ENCODE measurements around the gene EXOC1. TPM values are rescaled to one million over a fixed set of nuclear protein-coding genes. Genes with fewer than 3 reads are reported as not detected.
"Not testable (repeated sequence)": the region's sequence is repeated elsewhere in the genome, so short reads cannot be mapped to it uniquely, and the experiment has no call there.

Gene EXOC1
- total RNA-seq, result 75.8 TPM

DNA sequence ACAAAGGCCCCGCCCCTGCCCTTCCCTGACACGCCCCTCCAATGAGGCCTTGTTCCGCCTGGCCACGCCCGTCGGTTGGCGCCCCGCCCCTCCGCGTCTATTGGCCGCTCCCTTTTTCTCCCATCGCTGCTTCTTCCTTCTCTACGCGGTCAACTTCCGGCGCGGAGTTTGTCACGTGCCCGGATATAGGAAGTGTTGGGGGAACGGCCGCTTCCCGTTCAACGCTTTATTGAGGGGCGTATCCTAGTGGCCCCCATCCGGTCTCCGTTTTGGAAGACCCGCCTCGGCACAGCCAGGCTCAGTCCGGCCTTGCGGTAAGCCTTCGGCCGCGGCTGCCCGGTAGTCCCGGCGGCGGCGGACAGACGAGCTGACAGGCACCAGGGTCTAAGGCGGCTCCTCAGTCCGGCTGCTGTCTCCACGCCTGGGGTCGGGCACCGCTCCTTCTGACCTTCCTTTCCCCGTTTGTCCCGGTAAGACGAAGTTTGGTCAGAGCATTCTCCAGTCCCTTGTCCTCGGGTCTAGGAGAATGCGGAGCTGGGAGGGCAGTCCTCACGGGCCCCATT is at the start of gene EXOC1:
TSS of gene EXOC1 (plus strand) at position 165 of the 563 bp plus-strand sequence. CDS start 4,676 bp downstream, outside the sequence.
- FAIRE-seq (peak; percentile 88), DNase-seq (ENCODE audit: low spot score in 2 of 2) (peak; percentile 73 to 91)

DNA sequence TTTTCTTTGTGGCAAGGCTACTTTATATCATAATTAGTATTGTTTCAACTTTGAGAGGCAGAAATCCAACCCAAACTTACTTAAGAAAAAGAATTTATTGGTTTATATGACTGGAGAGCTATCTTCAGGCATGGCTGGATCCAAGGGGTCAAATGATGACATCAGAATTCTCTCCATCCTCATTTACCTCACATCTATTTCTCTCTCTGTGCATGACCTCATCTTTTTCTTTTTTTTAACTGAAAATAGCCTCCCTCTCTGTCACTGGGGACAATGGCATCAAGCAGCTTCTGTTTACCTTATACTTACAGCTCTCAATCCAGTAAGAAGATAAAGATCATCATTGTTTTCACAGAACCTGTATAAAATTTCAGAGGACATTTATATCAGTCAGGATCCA is 45.9 kb upstream of the EXOC1 start:
- no peak for FAIRE-seq
- no peak for DNase-seq (ENCODE audit: low spot score in 2 of 2)

GRCh38 chr4:55808186-55808585 is 45.3 kb upstream of the EXOC1 start:
- no peak for FAIRE-seq
- no peak for DNase-seq (ENCODE audit: low spot score in 2 of 2)

GRCh38 chr4:55808632-55809031 is 44.8 kb upstream of the EXOC1 start:
- DNase-seq (ENCODE audit: low spot score in 2 of 2) (no peak), FAIRE-seq (no peak)

- DNase-seq (ENCODE audit: low spot score in 2 of 2), result no peak
- FAIRE-seq, result no peak
Measured at GRCh38 chr4:55817691-55818090, 35.8 kb upstream of the EXOC1 start.

DNA sequence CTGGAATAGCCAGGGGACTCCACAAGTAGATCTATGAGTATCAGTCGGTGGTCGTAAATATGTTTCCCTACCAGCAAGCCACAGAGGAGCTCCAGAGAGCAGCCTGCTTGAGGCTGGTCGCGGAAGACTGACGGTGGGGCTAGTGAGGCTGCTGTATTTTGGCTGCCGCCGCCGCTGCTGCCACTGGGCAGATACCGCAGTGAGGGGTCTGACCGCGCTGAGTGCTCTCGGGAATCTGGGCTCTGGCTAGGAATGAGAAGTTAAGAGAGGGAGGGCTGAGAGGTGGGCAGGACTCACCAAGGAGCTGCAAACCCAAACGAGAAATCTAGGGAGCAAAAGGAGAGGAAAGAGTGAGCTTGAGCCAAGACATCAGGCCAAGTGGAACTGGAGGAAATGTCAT is 33.8 kb upstream of the EXOC1 start, which contains the start of gene EXOC1L:
TSS of gene EXOC1L (plus strand) at position 157 of the 400 bp plus-strand sequence. CDS start at position 394, 237 bp downstream.
- FAIRE-seq (no peak), DNase-seq (ENCODE audit: low spot score in 2 of 2) (no peak)

GRCh38 chr4:55820279-55820678 is 33.2 kb upstream of the EXOC1 start:
- FAIRE-seq, result no peak
- DNase-seq (ENCODE audit: low spot score in 2 of 2), result no peak

GRCh38 chr4:55822329-55822728 is 31.1 kb upstream of the EXOC1 start:
- FAIRE-seq (no peak), DNase-seq (ENCODE audit: low spot score in 2 of 2) (no peak)

- FAIRE-seq (no peak), DNase-seq (ENCODE audit: low spot score in 2 of 2) (no peak)
Measured at GRCh38 chr4:55824865-55825264, 28.6 kb upstream of the EXOC1 start.

- no peak for DNase-seq (ENCODE audit: low spot score in 2 of 2)
- FAIRE-seq, result no peak
Measured at GRCh38 chr4:55826986-55827385, 26.5 kb upstream of the EXOC1 start.

DNA sequence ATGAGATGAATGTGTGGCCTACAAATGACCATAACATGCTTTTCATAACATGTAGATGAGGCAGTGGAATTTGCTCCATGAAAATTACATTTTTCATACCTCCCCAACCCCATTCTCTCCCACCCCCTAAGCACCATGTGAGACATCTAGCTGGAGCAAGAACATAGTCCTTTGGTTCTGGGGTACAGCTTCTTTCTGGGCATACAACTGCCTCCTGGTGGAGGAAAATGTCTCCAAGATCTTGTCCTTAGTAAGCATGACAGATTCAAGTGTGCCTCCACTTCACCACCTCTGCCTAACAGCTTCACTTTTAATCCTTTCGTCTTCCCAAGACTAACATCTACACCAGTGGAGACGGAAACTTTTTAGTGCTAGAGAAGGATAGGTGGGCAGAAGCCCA is 25.9 kb upstream of the EXOC1 start:
- no peak for FAIRE-seq

DNA sequence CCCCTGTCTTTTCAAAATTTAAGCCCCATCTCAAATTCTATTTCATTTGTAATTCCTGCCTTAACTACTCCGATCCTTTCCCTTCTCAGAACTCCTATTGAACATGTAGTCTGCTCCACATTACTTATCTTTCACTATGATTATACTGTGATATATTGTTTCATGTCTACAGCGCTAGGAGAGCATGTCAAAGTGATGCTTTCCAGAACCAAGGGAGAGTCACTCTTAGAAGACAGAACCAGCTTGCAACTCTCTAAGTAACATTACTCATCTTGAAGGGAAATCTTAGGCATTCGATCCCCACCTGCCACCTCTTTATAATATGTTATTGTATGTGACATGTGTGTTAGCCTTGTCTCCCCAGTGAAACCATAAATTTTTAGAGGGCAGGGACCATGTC is 23.4 kb upstream of the EXOC1 start:
- FAIRE-seq, result no peak
- DNase-seq (ENCODE audit: low spot score in 2 of 2), result no peak

More for the DNA sequence above, 25.9 kb upstream of the EXOC1 start:
- no peak for DNase-seq (ENCODE audit: low spot score in 2 of 2)

GRCh38 chr4:55830716-55831115 is 22.7 kb upstream of the EXOC1 start:
- no peak for FAIRE-seq

DNA sequence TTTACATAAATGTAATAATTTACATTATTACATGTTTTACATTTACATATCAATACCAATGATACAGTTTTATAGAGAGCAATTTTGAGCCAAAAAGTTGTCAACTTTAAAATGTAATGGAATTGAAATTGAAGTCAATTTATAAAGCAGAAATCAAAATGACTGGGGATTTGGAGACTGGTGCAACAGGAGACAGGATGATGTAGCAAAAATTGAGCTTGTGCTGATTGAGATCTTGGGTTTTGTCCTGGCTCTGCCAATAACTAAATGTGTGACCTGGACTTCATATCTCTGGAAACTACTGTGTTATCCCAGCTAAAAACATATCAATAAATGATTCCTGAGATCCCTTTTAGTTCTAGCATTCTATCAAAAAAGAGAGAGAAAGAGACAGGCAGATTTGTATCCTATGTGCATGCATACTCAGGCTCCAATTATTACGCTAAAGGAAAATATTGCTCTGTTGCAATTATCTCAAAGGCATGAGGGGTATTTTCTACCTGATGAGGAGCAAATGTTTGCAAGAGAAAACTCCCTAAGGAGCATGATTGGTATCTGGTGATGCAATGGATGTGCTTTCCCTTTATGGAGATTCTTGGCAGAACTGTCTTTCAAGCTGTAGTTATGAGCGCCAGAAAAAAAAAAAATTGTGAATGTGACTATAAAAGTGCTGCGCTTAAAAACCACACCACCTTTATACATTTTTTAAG is 19.2 kb upstream of the EXOC1 start:
- FAIRE-seq, result no peak

More at GRCh38 chr4:55830716-55831115, 22.7 kb upstream of the EXOC1 start:
- DNase-seq (ENCODE audit: low spot score in 2 of 2), result no peak

DNA sequence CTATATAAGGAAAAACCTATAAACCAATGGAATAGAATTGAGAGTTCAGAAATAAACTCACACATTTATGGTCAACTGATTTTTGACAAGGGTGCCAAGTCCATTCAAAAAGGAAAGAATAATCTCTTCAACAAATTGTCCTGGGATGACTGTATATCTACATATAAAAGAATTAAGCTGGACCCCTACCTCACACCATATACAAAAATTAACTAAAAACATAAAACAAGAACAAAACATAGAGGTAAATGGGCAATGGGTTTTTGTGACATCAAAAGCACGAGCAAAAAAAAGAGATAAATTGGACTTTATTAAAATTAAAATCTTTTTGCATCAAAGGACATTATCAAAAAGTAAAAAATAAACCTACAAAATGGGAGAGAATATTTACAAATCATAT is 15.5 kb upstream of the EXOC1 start:
- DNase-seq (ENCODE audit: low spot score in 2 of 2) (no peak), FAIRE-seq (peak; percentile 15)

More for the DNA sequence above, 19.2 kb upstream of the EXOC1 start:
- no peak for DNase-seq (ENCODE audit: low spot score in 2 of 2)

DNA sequence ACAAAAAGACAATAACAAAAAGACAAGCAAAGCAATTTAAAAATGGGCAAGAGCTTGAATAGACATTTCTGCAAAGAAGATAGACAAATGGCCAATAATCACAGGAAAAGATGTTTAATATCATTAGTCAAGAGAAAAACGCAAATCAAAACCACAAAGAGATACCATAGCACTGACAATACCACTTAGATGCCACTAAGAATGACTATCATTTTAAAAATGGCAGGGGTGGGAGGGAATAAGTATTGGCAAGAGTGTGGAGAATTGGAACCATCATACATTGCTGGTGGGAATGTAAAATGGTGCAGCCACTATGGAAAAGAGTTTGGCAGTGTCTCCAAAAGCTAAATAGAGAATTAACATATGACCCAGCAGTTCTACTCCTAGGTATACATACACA is 15.1 kb upstream of the EXOC1 start:
- no peak for FAIRE-seq
- no peak for DNase-seq (ENCODE audit: low spot score in 2 of 2)

- DNase-seq (ENCODE audit: low spot score in 2 of 2) (no peak), FAIRE-seq (no peak)
Measured at GRCh38 chr4:55838952-55839351, 14.5 kb upstream of the EXOC1 start.

DNA sequence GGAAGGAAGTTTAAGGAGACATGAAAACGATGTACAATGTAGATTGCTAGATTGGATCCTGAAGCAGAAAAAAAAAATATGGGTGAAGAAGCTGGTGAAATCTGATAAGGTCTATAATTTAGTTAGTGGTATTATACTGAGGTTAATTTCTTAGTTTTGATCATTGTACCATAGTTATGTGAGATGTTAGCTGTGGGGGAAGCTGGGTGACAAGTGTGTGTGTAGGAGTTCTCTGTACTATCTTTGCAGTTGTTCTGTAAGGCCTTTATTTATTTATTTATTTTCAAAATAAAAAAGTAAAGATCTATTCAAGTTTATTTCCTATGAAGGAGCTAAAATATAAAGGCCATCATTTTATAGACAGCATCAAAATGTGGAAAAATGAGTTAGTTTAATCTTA is 12.5 kb upstream of the EXOC1 start:
- DNase-seq (ENCODE audit: low spot score in 2 of 2) (no peak), FAIRE-seq (no peak)

DNA sequence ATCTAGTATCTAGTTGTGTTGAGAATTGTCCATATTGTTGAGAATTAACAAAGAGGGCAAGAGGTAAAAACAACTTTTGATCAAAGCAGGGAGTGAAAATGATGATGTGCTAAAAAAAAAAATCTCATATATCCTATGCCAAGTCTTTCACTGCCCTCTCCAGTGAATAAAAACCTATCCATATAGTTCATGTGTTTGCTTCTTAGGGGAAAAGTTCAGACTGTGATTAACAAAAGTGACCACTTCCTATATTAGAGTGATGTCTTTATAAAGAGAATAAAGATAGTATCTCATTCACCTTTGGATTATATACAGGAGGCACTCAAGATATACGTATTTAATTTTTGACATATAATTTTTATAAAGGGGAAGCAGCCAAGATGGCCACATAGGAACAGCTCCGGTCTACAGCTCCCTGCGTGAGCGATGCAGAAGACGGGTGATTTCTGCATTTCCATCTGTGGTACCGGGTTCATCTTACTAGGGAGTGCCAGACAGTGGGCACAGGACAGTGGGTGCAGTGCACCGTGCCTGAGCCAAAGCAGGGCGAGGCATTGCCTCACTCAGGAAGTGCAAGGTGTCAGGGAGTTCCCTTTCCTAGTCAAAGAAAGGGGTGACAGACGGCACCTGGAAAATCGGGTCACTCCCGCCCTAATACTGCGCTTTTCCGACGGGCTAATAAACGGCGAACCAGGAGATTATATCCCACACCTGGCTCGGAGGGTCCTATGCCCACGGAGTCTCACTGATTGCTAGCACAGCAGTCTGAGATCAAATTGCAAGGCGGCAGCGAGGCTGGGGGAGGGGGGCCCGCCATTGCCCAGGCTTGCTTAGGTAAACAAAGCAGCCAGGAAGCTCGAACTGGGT is 11.8 kb upstream of the EXOC1 start:
- FAIRE-seq; DNase-seq (ENCODE audit: low spot score in 2 of 2): not testable (repeated sequence)

- not testable (repeated sequence) for DNase-seq (ENCODE audit: low spot score in 2 of 2); FAIRE-seq
Measured at GRCh38 chr4:55842312-55842711, 11.1 kb upstream of the EXOC1 start.

- DNase-seq (ENCODE audit: low spot score in 2 of 2) (no peak), FAIRE-seq (no peak)
Measured at GRCh38 chr4:55849724-55850123, 3.7 kb upstream of the EXOC1 start.
